C4-2B (cell line): ENCODE data around the gene SHROOM3.

Experiments
- CTCF ChIP-seq: fragments of 450-650 bp; conservative IDR thresholded peaks from 2 replicates; pipeline ENCODE4 v1.5.1; 2017; ENCODE audit warnings: mild to moderate bottlenecking
- ZFX ChIP-seq: fragments of 450-650 bp; IDR thresholded peaks from 2 replicates; pipeline ENCODE4 v1.6.1; 2017

DNA sequence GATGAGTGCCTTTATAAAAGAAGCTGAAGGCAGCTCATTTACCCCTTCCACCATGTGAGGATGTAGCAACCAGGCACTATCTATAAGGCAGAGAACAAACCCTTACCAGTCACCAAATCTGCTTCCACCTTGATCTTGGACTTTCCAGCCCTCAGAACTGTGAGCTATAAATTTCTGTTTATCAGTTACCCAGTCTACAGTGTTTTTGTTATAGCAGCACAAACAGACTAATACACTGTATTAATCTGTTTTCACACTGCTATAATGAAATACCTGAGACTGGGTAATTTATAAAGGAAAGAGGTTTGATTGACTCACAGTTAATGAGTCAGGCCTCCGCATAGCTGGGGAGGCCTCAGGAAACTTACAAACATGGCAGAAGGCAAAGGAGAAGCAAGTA lies 371.7 kb downstream of the SHROOM3 start:
- TF ChIP-seq CTCF (no peak), ZFX (no peak)
